GM04504 (cell line): ENCODE results near the gene TK2.

Source experiments
- DNase-seq: peaks from one replicate; pipeline ENCODE4 v3.0.0-alpha.2; 2012; ENCODE audit warnings: low read depth

The TK2 gene

DNA sequence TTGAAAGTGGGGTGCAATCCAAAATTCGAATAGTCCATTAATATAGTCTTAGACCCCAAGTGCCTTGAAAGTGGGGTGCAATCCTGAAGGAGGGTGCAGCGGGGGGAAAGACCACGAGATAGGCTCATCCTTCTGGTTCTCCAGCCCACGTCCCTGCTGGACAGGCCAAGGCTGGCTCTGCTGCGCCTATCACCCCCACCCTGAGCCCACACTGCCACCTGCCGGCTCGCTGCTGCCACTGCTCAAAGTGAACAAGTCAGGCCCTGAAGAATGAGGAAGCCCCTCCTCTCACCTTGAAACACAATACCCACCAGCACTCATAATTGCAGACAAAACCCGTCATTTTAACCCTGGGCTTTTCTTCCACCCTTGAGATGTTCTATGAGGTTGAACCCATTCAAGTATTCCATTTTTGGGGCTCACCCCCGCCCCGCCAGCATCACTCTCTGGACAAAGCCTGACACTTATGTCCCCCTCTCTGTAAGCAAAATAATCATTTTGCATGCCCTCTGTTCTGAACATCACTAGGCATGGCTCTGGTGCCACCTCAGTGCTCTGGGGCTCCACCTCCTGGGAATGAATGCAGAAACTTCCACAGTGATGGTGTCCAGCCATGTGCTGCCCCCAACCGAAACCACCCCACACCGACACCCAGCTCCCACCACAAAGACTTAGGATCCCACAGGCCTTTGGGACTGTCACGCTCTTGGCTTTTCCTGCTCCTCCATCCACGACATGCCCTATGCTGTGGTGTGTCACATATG is 66.1 kb downstream of the TK2 start:
- no peak for DNase-seq

DNA sequence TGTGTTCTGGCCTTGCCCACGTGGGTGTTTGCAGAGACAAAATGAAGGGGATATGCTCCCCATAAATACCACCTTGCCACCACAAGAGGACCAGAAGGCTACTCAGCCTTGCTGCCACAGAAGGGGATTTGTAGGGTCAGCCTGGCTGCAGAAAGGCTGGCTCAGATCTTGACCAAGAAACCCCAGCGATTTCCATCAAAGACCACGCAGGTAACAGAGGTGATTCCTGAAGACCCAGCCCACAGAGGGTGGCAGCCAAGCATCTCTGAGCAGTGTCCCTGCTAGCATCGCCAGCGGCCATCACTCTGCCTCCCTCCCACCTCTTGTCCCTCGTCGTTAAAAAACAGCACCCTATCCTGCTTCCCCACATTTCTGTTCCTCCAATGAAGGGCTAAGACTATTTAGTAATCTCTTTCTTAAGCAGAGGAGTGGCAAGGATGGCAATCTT is 68.0 kb downstream of the TK2 start:
- no peak for DNase-seq

DNA sequence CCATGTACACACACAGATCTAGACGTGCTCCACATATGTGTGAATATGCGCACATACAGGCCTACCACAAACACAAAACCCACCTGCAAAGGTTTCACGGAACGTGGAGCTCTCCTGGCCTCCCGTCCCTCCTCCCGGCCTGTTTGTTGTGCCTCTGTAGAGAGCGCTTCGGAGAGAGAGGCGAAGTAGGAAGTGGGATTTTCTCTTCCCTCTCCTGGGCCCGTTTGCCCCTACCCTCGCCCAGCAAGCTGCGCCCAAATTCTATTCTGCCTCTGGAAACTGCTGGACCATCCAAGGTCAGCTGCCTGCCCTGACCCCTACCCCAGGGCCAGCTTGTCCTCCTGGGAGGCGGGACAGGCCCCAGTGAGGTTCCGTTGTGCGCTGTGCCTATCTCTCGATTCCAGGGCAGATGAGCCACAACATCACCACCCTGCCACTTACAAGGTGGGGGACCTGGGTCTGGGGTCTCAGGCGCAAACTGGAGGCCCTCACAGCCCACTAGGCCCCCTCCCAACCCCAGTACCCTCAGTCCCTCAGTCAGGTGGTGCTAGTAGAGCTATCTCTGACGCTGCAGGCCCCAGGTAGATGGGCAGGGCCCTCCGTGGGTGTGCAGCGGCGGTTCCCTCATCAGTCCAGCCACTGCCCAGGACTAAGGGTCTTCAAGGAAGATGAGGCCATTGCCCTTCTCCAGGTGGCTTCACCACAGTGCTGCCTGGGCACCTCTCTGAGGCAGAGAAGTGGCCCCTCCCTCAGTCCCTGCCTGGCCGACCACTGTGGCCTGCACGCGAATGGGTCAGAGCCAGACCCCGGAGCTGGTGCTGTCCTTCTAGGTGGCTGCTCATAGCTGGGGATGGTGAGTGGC is 68.6 kb downstream of the TK2 start:
- no peak for DNase-seq

DNA sequence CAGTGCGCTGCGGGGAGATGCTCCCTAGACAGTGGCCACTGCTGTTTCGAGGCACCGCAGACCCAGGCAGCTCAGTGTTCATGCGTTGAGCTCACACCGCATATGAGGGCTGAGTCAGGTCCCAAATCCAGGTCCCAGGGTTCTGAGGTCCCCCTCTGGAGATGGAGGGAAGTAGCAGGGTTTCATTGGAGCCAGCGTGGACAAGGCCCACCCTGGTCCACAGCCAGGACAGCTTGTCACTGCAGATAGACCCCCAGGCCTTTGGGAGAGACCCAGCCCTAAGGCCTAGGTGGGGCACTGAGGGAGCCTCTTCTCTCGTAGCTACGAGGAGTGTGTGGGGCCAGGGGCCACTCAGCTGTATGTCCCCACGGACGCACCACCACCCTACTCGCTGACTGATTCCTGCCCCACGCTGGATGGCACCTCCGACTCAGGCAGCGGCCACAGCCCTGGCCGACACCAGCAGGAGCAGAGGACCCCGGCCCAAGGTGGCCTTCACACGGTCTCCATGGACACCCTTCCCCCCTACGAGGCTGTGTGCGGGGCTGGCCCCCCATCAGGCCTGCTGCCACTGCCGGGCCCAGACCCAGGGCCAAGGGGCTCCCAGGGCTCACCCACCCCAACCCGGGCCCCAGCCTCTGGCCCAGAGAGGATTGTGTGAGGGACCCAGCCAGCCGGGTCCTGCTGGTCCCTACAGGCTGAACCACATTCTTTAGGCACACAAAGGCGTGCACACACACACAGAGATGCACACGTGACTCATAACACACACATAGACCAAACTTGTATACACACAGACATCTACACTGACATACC is 69.4 kb downstream of the TK2 start:
- no peak for DNase-seq

DNA sequence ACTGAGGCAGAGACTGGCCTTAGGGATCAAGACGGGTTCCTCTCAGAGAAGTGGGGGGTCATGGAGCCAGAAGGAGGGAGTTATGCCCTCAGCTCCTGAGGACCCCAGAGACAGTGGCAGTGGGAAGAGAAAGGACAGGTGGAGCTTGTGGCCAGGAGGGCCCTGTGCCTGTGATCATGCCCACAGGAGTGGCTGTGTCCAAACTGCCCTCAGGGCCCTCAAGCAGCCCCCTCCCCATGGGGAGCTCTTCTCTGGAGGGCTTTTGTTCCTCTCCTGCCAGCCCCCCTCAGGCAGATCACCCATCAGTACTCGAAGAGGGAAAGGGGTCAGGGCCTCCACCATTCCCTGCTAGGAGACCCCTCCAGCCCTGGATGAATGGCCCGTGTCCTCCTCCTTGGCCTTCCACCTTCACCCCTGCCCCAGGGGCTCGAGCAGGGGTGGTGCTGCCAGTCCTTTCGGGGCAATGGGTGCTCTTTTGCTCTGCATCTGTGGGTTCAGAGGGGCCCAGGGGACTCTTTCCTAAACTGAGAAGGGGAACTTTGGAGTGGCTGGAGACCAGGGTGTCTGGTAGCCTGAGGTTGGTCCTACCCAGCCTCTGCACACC is 70.2 kb downstream of the TK2 start:
- DNase-seq, result no peak

DNA sequence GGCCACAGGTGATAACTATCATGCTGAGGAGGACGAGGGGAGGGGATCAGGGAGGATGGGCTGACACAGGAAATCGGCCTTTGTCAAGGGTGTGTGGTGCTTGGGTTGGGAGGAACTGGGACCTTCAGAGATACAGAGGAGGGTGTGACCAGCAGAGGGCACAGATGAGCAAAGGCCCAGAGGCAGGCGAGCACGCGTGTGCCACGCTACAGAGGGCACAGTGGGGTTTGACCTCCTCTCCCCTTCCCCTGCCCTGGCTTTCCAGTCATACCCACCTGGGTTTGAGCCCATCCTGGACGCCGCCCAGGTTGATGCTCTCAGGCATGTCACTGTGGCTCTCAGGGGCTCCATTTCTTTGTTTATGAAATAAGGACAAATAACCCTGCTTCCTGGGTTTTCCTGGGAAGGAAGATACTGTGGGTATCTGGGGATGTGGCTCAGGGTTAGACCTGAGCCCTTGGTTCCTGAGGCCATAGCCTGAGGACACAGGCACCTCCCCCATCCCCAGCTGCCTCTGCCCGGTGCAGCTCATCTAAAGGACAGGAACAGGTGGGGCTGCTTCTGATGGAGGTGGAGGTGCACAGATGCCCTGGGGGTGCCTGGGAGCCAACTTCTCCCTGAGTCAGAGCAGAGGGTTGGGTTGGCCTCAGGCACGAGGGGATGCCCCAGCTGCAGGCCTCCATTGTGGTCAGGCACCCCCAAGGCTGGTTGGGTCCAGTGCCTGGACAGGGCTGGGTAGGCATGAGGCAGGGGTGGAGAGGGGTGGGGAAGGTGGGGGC is 71.0 kb downstream of the TK2 start:
- DNase-seq, result no peak

DNA sequence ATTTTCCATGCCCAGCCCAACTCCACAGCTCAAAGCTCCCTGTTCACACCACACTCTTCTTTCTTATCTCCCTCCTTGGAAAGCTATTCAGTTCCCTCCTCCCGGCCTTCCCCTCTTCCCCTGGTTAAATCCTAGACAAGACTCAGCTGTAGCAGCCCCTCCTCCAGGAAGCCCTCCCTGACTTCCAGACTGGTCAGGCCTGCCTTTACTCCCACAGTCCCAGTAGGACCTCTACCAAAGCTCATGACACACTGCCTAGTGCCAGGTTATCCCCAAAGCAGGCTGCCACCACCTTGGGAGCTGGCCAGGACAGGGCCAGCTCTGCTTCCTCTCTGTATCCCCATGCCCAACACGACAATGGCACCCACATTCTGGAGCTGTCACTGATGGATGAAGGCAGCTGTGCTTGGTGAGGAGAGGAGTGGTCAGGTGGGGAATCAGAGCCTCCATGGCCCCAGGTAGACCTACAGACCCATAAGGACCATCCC is 72.8 kb downstream of the TK2 start:
- DNase-seq, result no peak

DNA sequence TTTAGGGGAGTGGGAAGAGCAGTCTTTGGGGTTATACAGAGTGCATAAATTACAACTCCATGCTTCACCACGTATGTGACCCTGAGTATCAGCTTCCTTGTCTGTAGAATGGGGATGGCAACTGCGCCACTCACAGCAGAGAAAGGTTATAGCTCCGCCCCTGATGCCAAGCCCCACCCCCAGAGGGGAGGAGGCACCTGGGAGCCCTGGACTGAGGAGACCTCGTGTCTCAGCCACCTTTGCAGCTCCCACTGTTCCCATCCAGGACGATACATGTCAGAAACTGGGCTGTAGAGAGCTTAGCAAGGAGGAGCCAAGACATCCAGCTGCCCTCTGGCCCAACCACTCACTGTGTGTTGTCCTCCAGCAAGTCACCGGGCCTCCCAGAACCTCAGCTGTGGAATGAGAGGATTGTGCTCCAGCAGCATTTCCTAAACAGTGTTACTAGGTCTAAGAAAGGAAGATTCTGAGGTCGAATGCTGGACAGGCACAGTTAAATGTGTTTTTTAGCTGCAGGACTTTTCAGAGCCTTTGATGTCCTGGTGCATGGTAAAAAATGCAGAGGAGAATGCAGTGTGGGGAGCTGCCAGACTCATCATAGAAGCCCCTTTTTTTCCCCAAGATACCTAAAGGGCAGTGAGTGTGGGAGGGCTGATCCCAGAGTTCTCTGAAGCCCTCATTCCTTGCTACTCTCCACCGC is 73.4 kb downstream of the TK2 start:
- no peak for DNase-seq

DNA sequence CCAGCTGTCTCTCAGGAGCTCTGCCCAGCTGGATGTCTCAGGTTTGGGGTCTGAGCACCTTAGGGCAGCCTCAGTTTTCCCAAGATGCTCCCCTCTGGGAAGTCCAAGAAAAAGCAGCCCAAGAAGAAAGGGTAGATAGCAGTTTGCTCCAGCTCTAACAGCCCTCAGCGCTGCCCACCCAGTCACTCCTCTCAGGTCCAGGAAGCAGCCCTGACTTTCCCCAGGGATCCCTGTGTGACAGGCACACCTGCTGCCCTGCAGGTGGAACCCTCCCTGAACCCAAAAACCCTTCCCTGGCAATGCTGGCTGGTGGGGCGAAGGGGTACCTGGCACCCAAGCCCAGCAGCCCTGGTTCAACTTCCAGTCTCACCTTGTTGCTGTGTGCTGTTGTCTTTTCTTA is 74.7 kb downstream of the TK2 start:
- no peak for DNase-seq

DNA sequence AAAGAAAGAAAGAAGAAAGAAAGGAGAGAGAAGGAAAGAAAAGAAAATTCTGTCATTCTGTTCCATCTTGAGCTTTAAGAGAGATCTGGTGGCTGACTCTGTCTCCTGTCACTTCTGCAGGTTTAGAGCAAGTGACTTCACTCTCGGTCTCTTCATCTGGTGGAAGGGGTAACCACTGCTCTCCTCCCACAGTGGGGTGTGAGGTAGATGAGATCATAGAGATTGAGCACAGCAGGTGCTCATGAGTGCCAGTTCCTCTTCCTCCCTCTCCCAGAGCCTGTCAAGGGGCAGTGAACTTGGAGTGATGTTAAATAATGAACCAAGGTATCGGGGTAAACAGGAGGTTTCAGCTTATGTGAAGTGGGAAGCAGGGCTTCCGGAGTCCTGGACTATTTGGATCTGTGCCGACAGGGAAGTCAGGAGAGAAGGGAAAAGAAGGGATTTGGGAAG is 75.1 kb downstream of the TK2 start:
- DNase-seq, result no peak

DNA sequence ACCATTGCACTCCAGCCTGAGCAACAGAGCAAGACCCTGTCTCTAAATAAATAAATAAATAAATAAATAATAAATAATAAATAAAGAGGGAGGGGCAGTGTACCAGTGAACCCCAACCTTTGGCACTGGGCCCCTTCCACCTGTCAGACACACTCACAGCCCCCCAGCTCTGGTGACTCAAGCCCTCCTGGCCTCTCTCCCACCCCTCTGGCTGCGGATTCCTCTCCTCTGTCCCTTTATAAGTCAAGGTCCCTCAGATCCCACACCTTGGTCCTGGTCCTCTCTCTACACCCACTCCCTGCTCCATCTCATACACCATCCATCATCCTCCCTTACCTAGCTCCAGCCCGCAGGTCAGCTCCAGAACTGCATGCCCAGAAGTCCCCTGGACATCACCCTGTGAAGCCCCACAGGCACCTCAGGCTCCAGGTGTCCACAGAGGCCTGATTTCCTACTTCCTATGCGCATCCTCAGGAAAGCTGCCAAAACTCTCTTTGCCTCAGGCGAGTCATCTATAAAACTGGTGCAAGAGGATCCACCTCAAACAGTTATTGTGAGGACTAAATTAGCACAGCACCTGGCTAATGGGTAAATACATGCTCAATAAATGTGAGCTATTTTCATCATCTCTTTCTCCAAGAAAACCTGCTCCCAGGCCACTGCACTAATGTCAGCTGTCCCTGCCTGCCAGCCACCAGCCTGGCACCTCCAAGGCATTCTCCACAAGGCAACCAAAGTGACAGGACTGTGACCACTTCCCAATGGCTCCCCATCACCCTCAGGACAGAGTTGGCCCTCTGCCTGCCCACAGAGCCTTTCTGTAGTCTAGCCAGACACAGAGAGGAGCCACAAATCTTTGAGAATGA is 76.0 kb downstream of the TK2 start:
- DNase-seq, result no peak

DNA sequence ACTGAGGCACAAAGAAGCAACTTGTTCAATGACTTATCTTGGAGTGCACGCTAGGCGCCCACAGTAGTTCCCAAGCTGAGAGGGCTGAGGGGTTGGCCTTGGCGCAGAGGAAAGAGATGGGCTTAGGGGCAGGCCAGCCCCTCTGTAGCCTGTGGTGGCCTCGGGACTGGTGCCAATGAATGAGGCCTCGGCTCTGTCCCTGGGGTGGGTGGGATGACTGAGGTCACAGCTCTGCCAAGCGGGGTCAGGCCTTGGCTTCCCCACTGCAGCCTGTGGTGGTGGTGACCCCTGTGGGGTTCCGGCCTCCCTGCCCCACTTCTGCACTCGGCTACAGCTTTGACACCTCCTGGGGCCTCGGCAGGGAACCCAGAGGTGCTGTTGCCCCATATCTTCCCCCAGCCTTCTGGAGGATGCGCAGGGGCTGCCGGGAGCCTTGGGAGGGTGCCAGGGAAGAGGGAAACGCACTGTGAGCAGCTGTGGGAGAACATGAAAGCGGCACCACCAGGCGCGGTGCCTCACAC is 76.8 kb downstream of the TK2 start:
- DNase-seq, result no peak

DNA sequence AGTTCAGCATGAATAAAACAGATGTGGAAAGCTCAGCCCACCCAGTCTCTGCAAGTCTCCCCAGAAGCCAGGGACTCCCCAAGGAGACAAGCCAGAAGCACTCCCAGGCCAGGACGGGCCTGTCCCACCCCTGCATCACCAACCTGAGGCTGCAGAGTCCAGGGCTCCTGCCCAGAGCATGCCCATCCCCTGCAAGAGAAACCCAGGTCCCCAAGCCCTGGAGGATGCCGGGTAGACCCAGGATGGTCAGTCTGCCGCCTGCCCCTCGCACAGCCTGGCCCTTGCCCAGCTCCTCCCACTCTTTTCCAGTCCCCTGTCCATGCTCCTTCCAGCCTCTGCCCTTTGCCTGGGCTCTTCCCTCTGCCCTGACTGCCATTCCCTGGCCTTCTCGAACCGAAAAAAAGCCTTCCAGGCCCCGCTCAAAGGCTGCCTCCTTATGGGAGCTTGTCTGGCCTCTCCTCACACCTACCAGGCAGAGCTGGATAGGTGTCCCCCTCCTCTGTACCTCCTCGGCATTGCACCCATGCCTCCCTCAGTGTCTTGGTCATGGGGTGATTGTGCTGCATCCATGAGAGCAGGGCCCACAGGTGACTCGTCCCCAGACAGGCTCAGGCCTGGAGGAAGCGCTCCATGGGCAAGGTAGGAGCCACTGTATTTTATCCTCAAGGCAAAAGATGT is 78.1 kb downstream of the TK2 start:
- DNase-seq, result no peak

DNA sequence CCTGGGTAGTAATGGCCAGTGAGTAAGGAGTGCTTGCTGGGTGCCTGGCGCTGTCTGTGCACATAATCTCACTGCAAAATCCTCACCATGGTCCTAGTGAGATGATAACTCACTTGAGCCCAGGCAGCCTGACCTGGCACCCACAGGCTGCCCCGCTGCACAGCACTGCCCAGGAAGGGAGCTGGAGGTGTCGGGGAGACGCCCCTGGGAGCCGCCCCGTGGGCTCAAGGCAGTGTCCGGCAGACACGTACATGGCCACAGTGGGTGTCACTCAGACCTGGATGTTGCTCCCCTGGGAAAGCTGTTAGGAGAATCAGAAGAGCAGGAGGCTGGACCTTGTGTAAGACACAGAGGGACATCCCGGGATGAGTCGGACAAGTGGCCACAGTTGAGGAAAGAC is 78.7 kb downstream of the TK2 start:
- DNase-seq, result no peak

DNA sequence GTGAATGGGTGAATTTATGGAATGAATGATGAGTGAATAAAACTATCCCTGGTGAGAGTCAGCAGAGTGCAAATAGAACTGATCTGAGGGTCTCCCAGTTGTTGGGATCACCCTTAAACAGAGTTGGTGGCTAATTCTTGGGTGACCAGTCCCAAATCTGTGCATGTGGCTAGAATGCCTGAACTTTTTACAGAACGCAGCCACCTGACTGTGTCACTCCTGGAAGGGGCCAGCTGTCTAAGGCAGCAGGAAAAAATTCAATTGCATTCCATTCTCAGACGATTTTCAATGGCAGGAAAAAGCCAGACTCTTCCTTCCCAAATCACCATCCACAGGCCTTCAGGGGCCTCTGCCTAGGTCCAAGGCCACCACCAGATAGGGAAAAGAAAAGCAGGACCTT is 79.4 kb downstream of the TK2 start:
- DNase-seq, result no peak

DNA sequence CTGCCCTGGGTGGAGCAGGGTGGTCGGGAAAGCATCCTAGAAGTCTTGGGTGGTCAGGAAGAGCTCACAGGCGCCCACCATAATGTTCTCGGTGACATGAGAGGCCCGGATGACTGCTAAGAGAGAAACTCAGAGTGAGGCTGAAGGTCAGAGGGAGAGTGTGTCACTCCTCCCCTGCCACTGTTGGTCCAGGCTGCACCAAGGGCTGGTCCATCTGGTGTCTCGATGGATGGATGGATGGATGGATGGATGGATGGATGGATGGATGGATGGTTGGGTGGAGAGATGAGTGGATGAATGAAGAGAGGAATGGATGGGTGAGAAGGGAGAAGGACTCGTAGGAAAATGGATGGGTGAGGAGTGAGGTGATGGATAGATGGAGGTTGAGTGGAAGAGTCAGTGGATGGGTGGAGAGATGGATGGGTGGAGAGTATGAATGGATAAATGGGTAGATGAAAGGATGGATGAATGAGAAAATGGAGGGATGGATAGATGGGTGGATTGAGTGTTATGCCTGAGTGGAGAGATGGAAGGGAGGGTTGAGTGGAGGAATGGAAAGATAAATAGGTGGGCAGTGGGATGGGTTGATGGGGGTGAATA is 79.9 kb downstream of the TK2 start:
- DNase-seq, result no peak

DNA sequence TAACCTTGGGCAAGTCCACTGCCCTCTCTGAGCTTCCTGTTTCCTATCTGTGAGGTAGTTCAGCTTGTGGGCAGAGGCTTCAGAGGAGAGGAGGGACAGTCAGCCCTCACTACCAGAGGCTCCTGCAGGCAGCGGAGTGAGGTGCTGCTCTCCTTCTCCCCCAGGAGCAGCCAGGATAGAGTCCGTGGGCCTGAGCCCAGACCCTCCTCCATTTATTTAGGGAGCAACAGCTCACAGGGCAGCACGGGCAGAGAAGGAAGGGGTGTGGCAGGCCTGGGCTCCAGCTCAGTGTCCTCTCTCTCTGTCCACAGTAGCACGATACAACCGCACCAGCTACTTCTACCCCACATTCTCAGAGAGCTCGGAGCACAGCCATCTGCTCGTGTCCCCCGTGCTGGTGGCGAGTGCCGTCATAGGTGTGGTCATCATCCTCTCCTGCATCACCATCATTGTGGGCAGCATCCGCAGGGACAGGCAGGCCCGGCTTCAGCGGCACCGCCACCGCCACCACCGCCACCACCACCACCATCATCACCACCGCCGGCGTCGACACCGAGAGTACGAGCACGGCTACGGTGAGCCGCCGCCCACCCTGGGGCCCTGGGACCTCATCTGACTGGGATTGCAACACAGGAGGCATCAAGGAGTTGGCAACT is 80.5 kb downstream of the TK2 start:
- no peak for DNase-seq
